K562 (cell line): ENCODE results near the gene UBASH3B. TPM values are rescaled to one million over a fixed set of nuclear protein-coding genes. Genes with fewer than 3 reads are reported as not detected.
A peak's percentile ranks its signal among the peaks of the same experiment; 100 is the strongest.

Source experiments
- ATAC-seq: fragments of 200-7000 bp; cut with Tn5 transposase; 3 replicates; pipeline ENCODE4 v1.9.1; 2020; ENCODE audit warnings: moderate library complexity
- BruUV-seq: library from RNA; stranded (reverse); fragments of 400-500 nt; replicated peaks from 2 replicates; lab custom pipeline; 2021; lab: Mats Ljungman, UMichigan
- CTCF ChIA-PET: fragments of 300-600 bp; formaldehyde crosslinking; extraction: SDS; loops from one replicate; lab custom pipeline; 2021; ENCODE audit warnings: low intra/inter-chr PET ratio; lab: Yijun Ruan, JAX
- POLR2A ChIA-PET: fragments of 300-600, 350-650 bp; sonication (Branson Sonifier 250); formaldehyde crosslinking; extraction: SDS; loops from one replicate; lab custom pipeline; 2021; ENCODE audit warnings: antibody characterized with exemption, inconsistent platforms; lab: Yijun Ruan, JAX
- DNase-seq, 4 experiments: peaks; one replicate each; pipeline versions ENCODE4 v3.0.0 to v3.0.0-alpha.2; 2011 to 2018; ENCODE audit warnings: low spot score in 3 of 4, mixed read lengths in 3 of 4; ENCODE audit errors: extremely low read depth in 1 of 4
- FAIRE-seq: peaks from 2 replicates; lab custom pipeline; 2011; peaks lifted over from hg19 to GRCh38; lab: Jason Lieb, UNC
- H2AFZ ChIP-seq: 2 replicates; pipeline ENCODE4 v1.6.0; 2011; ENCODE audit warnings: low read depth, low read length, control low read depth, inconsistent platforms
- H3K27ac ChIP-seq: fragments of 200-600 bp; 3 replicates; pipeline ENCODE4 v1.8.0; 2011; ENCODE audit warnings: low read depth, mild to moderate bottlenecking, control low read depth, inconsistent platforms, low read length, moderate library complexity, mixed read lengths; ENCODE audit errors: extremely low read depth
- H3K27me3 ChIP-seq, 2 experiments: fragments of 300-600 bp in 1 of 2; 2 replicates in 1 of 2; 3 replicates in 1 of 2; pipeline versions ENCODE4 v1.6.0 to v1.8.0; 2011; ENCODE audit warnings: inconsistent platforms in 2 of 2, low read length in 2 of 2, mild to moderate bottlenecking in 1 of 2, mixed read lengths in 1 of 2, moderate library complexity in 1 of 2; ENCODE audit not compliant: control insufficient read depth in 2 of 2, insufficient read depth in 2 of 2
- H3K36me3 ChIP-seq: fragments of 300-600 bp; 3 replicates; pipeline ENCODE4 v1.8.0; 2011; ENCODE audit warnings: mild to moderate bottlenecking, low read length, inconsistent platforms; ENCODE audit not compliant: control insufficient read depth, insufficient read depth
- H3K4me1 ChIP-seq, 2 experiments: fragments of 200-600 bp in 1 of 2; replicated peaks in 1 of 2; 2 replicates in 1 of 2; 3 replicates in 1 of 2; pipeline versions ENCODE4 v1.5.1 to v1.8.0; 2011; ENCODE audit warnings: inconsistent platforms in 2 of 2, low read length in 2 of 2, mild to moderate bottlenecking in 1 of 2, mixed read lengths in 1 of 2, moderate library complexity in 1 of 2; ENCODE audit not compliant: control insufficient read depth in 2 of 2, insufficient read depth in 2 of 2
- H3K4me2 ChIP-seq: 2 replicates; pipeline ENCODE4 v1.6.1; 2011; ENCODE audit warnings: low read length, control low read depth, inconsistent platforms, mixed read lengths; ENCODE audit not compliant: insufficient read depth
- H3K4me3 ChIP-seq: fragments of 200-600 bp; sonication (generic), shearing (Covaris generic); 2 replicates; pipeline ENCODE4 v1.5.1; 2016; ENCODE audit warnings: control low read depth, inconsistent platforms
- H3K79me2 ChIP-seq: fragments of 200-600 bp; 3 replicates; pipeline ENCODE4 v1.8.0; 2011; ENCODE audit warnings: low read length, inconsistent platforms; ENCODE audit not compliant: control insufficient read depth, insufficient read depth
- H3K9ac ChIP-seq, 2 experiments: 2 replicates each; pipeline versions ENCODE4 v1.6.0 to v1.6.1; 2011; ENCODE audit warnings: low read depth in 2 of 2, low read length in 2 of 2, control low read depth in 1 of 2, inconsistent platforms in 1 of 2, mild to moderate bottlenecking in 1 of 2, mixed read lengths in 1 of 2; ENCODE audit not compliant: insufficient read depth in 1 of 2
- H3K9me1 ChIP-seq: one replicate; pipeline ENCODE4 v1.6.0; 2011; ENCODE audit warnings: inconsistent platforms, mild to moderate bottlenecking, low read length, moderate library complexity; ENCODE audit not compliant: control insufficient read depth, insufficient read depth
- H3K9me3 ChIP-seq: replicated peaks from 2 replicates; pipeline ENCODE4 v1.5.1; 2011; ENCODE audit warnings: low read depth, low read length, inconsistent platforms; ENCODE audit not compliant: control insufficient read depth, insufficient read depth
- H4K20me1 ChIP-seq: replicated peaks from 2 replicates; pipeline ENCODE4 v1.6.1; 2011; ENCODE audit warnings: low read length, inconsistent platforms, mixed read lengths; ENCODE audit not compliant: control insufficient read depth, insufficient read depth
- ATF3 ChIP-seq, 2 experiments: fragments of 450-650 bp in 1 of 2; sonication (generic) in 1 of 2; formaldehyde crosslinking in 1 of 2; IDR thresholded peaks in 1 of 2; conservative IDR thresholded peaks in 1 of 2; 2 replicates each; pipeline versions ENCODE4 v1.6.1 to v1.8.1; 2016 to 2023; ENCODE audit warnings: mild to moderate bottlenecking in 2 of 2, moderate library complexity in 2 of 2, inconsistent platforms in 1 of 2, missing genetic modification reagents in 1 of 2
- CTCF ChIP-seq, 3 experiments: IDR thresholded peaks in 2 of 3; conservative IDR thresholded peaks in 1 of 3; 2 replicates each; pipeline ENCODE4 v1.5.1; 2011 to 2012; ENCODE audit warnings: low read length in 3 of 3, mild to moderate bottlenecking in 3 of 3, control low read depth in 2 of 3, improper control_type of control experiment in 1 of 3, inconsistent platforms in 1 of 3, low read depth in 1 of 3, mixed read lengths in 1 of 3, moderate library complexity in 1 of 3; ENCODE audit not compliant: insufficient read depth in 2 of 3
- ETS2 ChIP-seq: IDR thresholded peaks from 2 replicates; pipeline ENCODE4 v1.6.1; 2016; ENCODE audit warnings: borderline replicate concordance, missing genetic modification characterization, mild to moderate bottlenecking, moderate library complexity, missing compliant biosample characterization; ENCODE audit not compliant: poor library complexity, severe bottlenecking
- KDM2B ChIP-seq: fragments of 250-450 bp; sonication (Bioruptor Pico); IDR thresholded peaks from 2 replicates; pipeline ENCODE4 v1.8.0; 2021; ENCODE audit warnings: mild to moderate bottlenecking, moderate library complexity
- MBD2 ChIP-seq: sonication (generic); IDR thresholded peaks from 2 replicates; pipeline ENCODE4 v1.6.1; 2016; ENCODE audit warnings: low read depth, borderline replicate concordance
- MTA3 ChIP-seq: fragments of 450-650 bp; formaldehyde crosslinking; IDR thresholded peaks from 2 replicates; pipeline ENCODE4 v1.6.1; 2017; ENCODE audit warnings: mild to moderate bottlenecking, borderline replicate concordance
- NR2C1 ChIP-seq, 2 experiments: fragments of 450-650 bp; IDR thresholded peaks; 2 replicates each; pipeline ENCODE4 v1.6.1; 2017; ENCODE audit warnings: mild to moderate bottlenecking in 2 of 2, antibody characterized with exemption in 1 of 2, inconsistent platforms in 1 of 2, missing compliant biosample characterization in 1 of 2, missing genetic modification characterization in 1 of 2
- PURB ChIP-seq: sonication (generic); formaldehyde crosslinking; IDR thresholded peaks from 2 replicates; pipeline ENCODE4 v1.9.0; 2021; ENCODE audit warnings: low read depth, mild to moderate bottlenecking, missing genetic modification reagents
- SIX5 ChIP-seq, 2 experiments: IDR thresholded peaks; 2 replicates each; pipeline ENCODE4 v1.6.1; 2011; ENCODE audit warnings: low read length in 2 of 2, borderline replicate concordance in 1 of 2, low read depth in 1 of 2, mild to moderate bottlenecking in 1 of 2, moderate library complexity in 1 of 2; ENCODE audit not compliant: insufficient read depth in 1 of 2
- SMC3 ChIP-seq: conservative IDR thresholded peaks from 2 replicates; pipeline ENCODE4 v1.6.1; 2011; ENCODE audit warnings: low read depth, low read length, improper control_type of control experiment; ENCODE audit not compliant: insufficient read depth
- SOX6 ChIP-seq: fragments of 450-650 bp; IDR thresholded peaks from 2 replicates; pipeline ENCODE4 v1.6.1; 2014; ENCODE audit warnings: mild to moderate bottlenecking
- SPI1 ChIP-seq: IDR thresholded peaks from 2 replicates; pipeline ENCODE4 v1.6.1; 2011; ENCODE audit warnings: low read depth, low read length, control low read depth, borderline replicate concordance
- TRIM28 ChIP-seq: fragments of 450-650 bp; IDR thresholded peaks from 2 replicates; pipeline ENCODE4 v1.6.1; 2017
- ZNF445 ChIP-seq: fragments of 250-450 bp; sonication (Bioruptor Pico); IDR thresholded peaks from 2 replicates; pipeline ENCODE4 v1.4.0; 2020; ENCODE audit warnings: low read depth, mild to moderate bottlenecking, moderate library complexity
- ZNF785 ChIP-seq: fragments of 250-450 bp; sonication (Bioruptor Pico); IDR thresholded peaks from 2 replicates; pipeline ENCODE4 v1.4.0; 2020; ENCODE audit warnings: mild to moderate bottlenecking
- WGBS: fragments of 100-300 bp; shearing (Covaris generic); methylation state at CpG from one replicate; pipeline ENCODE4 v1.1.6; 2016; ENCODE audit warnings: low coverage, mixed read lengths; ENCODE audit not compliant: insufficient coverage; ENCODE audit errors: missing lambda C conversion rate; 5-methylcytosine and 5-hydroxymethylcytosine counted together
- in situ Hi-C: fragments of 300-500 bp; cut with MboI; formaldehyde crosslinking; loops from 4 replicates; pipeline ENCODE4 v1.15.0; 2018; ENCODE audit warnings: inconsistent platforms, mixed read lengths
- intact Hi-C: fragments of 100-400 bp; cut with micrococcal nuclease; formaldehyde crosslinking; loops from 2 replicates; pipeline ENCODE4 v1.14.2; 2022
- polyA plus RNA-seq, 8 experiments: library from polyadenylated mRNA; depleted of rRNA in 4 of 8; stranded (reverse) in 5 of 8; unstranded in 3 of 8; fragments of >200 nt; fragmentation: Nextera tagmentation in 2 of 8; fragmentation: Illumina TruSeq in 1 of 8; extraction: Ambion mirVana in 2 of 8; extraction: Trizol in 1 of 8; gene quantifications; 2 replicates each; pipeline versions ENCODE4 v1.2.1 to v1.2.3, GENCODE V29; 2011 to 2014; ENCODE audit warnings: inconsistent platforms in 1 of 8, missing spikeins in 1 of 8
- total RNA-seq, 7 experiments: library from RNA; depleted of rRNA in 6 of 7; stranded (reverse); fragments of >200 nt in 6 of 7; fragmentation: Illumina TruSeq in 2 of 7; extraction: Trizol in 2 of 7; gene quantifications; 2 replicates each; pipeline versions ENCODE4 v1.2.1 to v1.2.3, GENCODE V29; 2011 to 2021; ENCODE audit warnings: low replicate concordance in 1 of 7

The UBASH3B gene
- total and polyA plus RNA-seq, 9 of the 15 experiments (the other 6 are each of a cell fraction or from before 2014, with no cell fraction given) = 0.01 to 0.31 (median 0.08) TPM; not detected in 2

DNA sequence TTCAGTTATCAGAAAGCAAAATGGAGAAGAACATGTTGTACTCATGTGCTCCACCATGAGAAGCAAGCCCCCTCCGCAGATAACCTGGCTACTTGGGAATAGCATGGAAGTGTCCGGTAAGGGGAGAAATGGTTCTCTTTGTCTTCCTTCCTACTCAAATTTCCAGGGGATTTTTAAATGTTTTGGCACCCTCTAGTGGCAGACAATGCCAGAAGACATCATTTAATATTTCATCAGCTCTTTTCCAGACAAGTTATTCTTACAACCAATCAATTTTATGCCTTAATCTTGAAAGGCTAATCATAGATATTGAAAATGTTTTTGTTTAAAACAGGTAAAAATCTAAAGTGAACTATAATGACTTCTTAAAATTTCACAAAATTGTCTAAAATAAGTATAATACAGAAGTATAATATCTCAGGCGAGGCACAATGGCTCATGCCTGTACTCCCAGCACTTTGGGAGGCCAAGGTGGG, 198.5 kb downstream of the UBASH3B start (continued):
- 0 out of 2 replicates have a peak, but pooled peaks have one; percentile 16 for TF ChIP-seq ATF3 (IDR thresholded peaks at IDR 0.05)
- no peak for TF ChIP-seq ATF3 (CRISPR knock-in tag; conservative IDR thresholded peaks at IDR 0.05)
- TF ChIP-seq CTCF (IDR thresholded peaks at IDR 0.05 in 2 of 3, conservative IDR thresholded peaks at IDR 0.05 in 1 of 3; ENCODE audit: insufficient read depth in 2 of 3, low read depth in 1 of 3, low read length in 3 of 3) = peak; percentile 45 to 81 (median 50); a peak in 5 of 6 replicates
- 0 out of 2 replicates have a peak, but pooled peaks have one; percentile 17 for TF ChIP-seq SMC3

GRCh38 chr11:122861631-122862030, 206.1 kb downstream of the UBASH3B start:
- Histone ChIP-seq H3K27ac (no peak overlapping the region), H3K9me1 (no peaks in the 10 kb centered on the region), H3K36me3 (no peaks in the 10 kb centered on the region), H3K4me3 (no peak overlapping the region), H3K79me2 (no peaks in the 10 kb centered on the region), H3K4me2 (no peak overlapping the region), H3K9ac (no peak overlapping the region), H2AFZ (no peak overlapping the region), H3K9me3 (no peaks in the 10 kb centered on the region), H3K4me1 (no peaks in the 10 kb centered on the region), H4K20me1 (no peaks in the 10 kb centered on the region), H3K27me3 (no peaks in the 10 kb centered on the region; a peak in 1 of 5 replicates)
- POLR2A ChIA-PET = no interaction called here
- 0% methylated on average over 3 of the region's 3 CpGs for WGBS
- in situ Hi-C loops (no loop called here), intact Hi-C loops (loop anchor here (2.0 to 5.0 kb wide), 2 partner anchors 386 to 617 kb away; no protein-coding TSS in a partner anchor)
- FAIRE-seq = no peak
- no TSS peak for BruUV-seq
- CTCF ChIA-PET = no interaction called here
- DNase-seq = no peak
- no peak for ATAC-seq
- TF ChIP-seq SPI1 (no peak), SOX6 (no peak), ZNF445 (CRISPR knock-in tag) (no peak), MTA3 (no peak), NR2C1 (IDR thresholded peaks at IDR 0.05) (no peak), NR2C1 (tag; IDR thresholded peaks at IDR 0.05) (no peak), ETS2 (no peak), TRIM28 (no peak), SIX5 (IDR thresholded peaks at IDR 0.05; ENCODE audit: borderline replicate concordance in 1 of 2, insufficient read depth in 1 of 2, low read depth in 1 of 2, low read length in 2 of 2) (no peak), PURB (no peak), MBD2 (no peak), ZNF785 (CRISPR knock-in tag) (no peak), KDM2B (no peak)
